ENCODE results near the gene DTX4. TPM values are rescaled to one million over a fixed set of nuclear protein-coding genes. Genes with fewer than 3 reads are reported as not detected.

The DTX4 gene
- total RNA-seq, 1 experiment from 2014 or later, result 1.9 TPM

DNA sequence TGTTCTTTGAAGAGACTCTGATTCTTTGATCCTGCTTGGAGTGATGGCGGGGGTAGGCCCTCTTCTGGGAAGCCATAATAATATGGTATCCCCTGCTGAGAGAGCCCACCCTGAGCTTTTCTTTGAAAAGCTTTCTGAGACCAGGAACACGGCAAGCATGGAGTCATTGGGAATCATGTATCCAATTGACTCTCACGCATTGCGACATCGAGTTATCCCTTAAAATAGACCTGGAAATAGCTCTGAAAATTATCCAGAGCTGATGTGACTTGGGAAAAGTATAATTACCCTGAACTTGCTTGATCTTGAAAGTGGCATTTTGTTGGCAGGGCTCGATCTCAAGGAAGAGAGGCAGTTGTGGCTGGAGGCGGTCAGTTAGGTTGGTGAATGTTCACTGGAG, 77.6 kb downstream of the DTX4 start:
- H3K9me3 ChIP-seq (ENCODE audit: low read depth, low read length, poor library complexity, severe bottlenecking), result no peaks in the 10 kb centered on the region
- no peaks in the 10 kb centered on the region for H3K27me3 ChIP-seq (replicated peaks; ENCODE audit: insufficient read depth, low read depth, low read length, poor library complexity)
- H3K36me3 ChIP-seq (ENCODE audit: insufficient read depth, low read length, poor library complexity, severe bottlenecking), result no peaks in the 10 kb centered on the region
- no peaks in the 10 kb centered on the region for H3K4me1 ChIP-seq (ENCODE audit: insufficient read depth, low read length, poor library complexity, severe bottlenecking)
- intact Hi-C loops (cut with micrococcal nuclease; ENCODE audit: unreplicated experiment), result no loop called here
- ChIA-PET POLR2A (ENCODE audit: low non-redundant PET) (no interaction called here), CTCF (no interaction called here)
- no peak overlapping the region for H3K27ac ChIP-seq (ENCODE audit: low read depth, low read length, poor library complexity, severe bottlenecking)
- no TSS peak for BruUV-seq (replicated peaks)
- H3K4me3 ChIP-seq (ENCODE audit: low read depth, low read length, poor library complexity, severe bottlenecking), result no peak overlapping the region
- DNase-seq (ENCODE audit: low spot score), result no peak
- TF ChIP-seq CTCF (conservative IDR thresholded peaks at IDR 0.05; ENCODE audit: low read depth, low read length) (no peak), EZH2 (IDR thresholded peaks at IDR 0.05; ENCODE audit: borderline replicate concordance, low read depth, low read length, poor library complexity, severe bottlenecking) (no peak)

DNA sequence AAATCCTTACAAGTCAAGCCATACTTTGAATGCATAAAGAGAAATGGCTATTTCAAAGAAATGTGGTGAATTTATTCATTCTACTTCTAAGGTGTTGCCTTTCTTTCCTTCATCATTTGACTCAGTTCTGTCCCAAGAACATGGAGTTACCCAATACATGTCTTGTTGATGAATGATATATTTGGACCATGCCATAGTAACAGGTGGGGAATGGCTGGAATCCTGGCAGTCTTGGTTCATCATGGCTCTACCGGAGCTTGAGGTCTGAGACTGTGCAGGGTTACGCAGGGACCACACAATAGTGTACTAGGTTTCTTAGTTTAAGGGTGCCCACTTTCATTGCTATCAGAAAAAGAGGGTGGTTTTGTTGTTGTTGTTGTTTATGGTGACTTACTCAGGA, 81.1 kb downstream of the DTX4 start:
- no peaks in the 10 kb centered on the region for H3K27me3 ChIP-seq (replicated peaks; ENCODE audit: insufficient read depth, low read depth, low read length, poor library complexity)
- H3K9me3 ChIP-seq (ENCODE audit: low read depth, low read length, poor library complexity, severe bottlenecking), result no peaks in the 10 kb centered on the region
- ChIA-PET POLR2A (ENCODE audit: low non-redundant PET) (no interaction called here), CTCF (no interaction called here)
- TF ChIP-seq CTCF (conservative IDR thresholded peaks at IDR 0.05; ENCODE audit: low read depth, low read length) (no peak), EZH2 (IDR thresholded peaks at IDR 0.05; ENCODE audit: borderline replicate concordance, low read depth, low read length, poor library complexity, severe bottlenecking) (no peak)
- DNase-seq (ENCODE audit: low spot score), result no peak
- H3K36me3 ChIP-seq (ENCODE audit: insufficient read depth, low read length, poor library complexity, severe bottlenecking), result no peaks in the 10 kb centered on the region
- no peaks in the 10 kb centered on the region for H3K4me1 ChIP-seq (ENCODE audit: insufficient read depth, low read length, poor library complexity, severe bottlenecking)
- H3K27ac ChIP-seq (ENCODE audit: low read depth, low read length, poor library complexity, severe bottlenecking), result no peak overlapping the region
- H3K4me3 ChIP-seq (ENCODE audit: low read depth, low read length, poor library complexity, severe bottlenecking), result no peak overlapping the region
- no TSS peak for BruUV-seq (replicated peaks)
- intact Hi-C loops (cut with micrococcal nuclease; ENCODE audit: unreplicated experiment), result no loop called here

GRCh38 chr11:59254286-59254685, 82.4 kb downstream of the DTX4 start:
- H3K27ac ChIP-seq (ENCODE audit: low read depth, low read length, poor library complexity, severe bottlenecking), result no peak overlapping the region
- TF ChIP-seq EZH2 (IDR thresholded peaks at IDR 0.05; ENCODE audit: borderline replicate concordance, low read depth, low read length, poor library complexity, severe bottlenecking) (no peak), CTCF (conservative IDR thresholded peaks at IDR 0.05; ENCODE audit: low read depth, low read length) (no peak)
- no peaks in the 10 kb centered on the region for H3K36me3 ChIP-seq (ENCODE audit: insufficient read depth, low read length, poor library complexity, severe bottlenecking)
- DNase-seq (ENCODE audit: low spot score), result no peak
- H3K27me3 ChIP-seq (replicated peaks; ENCODE audit: insufficient read depth, low read depth, low read length, poor library complexity), result no peaks in the 10 kb centered on the region
- ChIA-PET CTCF (no interaction called here), POLR2A (ENCODE audit: low non-redundant PET) (no interaction called here)
- no peaks in the 10 kb centered on the region for H3K9me3 ChIP-seq (ENCODE audit: low read depth, low read length, poor library complexity, severe bottlenecking)
- H3K4me3 ChIP-seq (ENCODE audit: low read depth, low read length, poor library complexity, severe bottlenecking), result no peak overlapping the region
- no TSS peak for BruUV-seq (replicated peaks)
- H3K4me1 ChIP-seq (ENCODE audit: insufficient read depth, low read length, poor library complexity, severe bottlenecking), result no peaks in the 10 kb centered on the region
- intact Hi-C loops (cut with micrococcal nuclease; ENCODE audit: unreplicated experiment), result no loop called here
